Kidney tubule cell (primary cell): ENCODE results near the gene OTULIN.

Experiments used
- DNase-seq: peaks from one replicate; pipeline ENCODE4 v3.0.0-alpha.2; 2018; ENCODE audit warnings: low spot score

OTULIN gene

GRCh38 chr5:14698495-14698894, 34.0 kb downstream of the OTULIN start:
- no peak for DNase-seq

- DNase-seq, result no peak
Observed at GRCh38 chr5:14699159-14699558, 34.6 kb downstream of the OTULIN start.

- DNase-seq, result no peak
Observed at GRCh38 chr5:14699807-14700400, 35.4 kb downstream of the OTULIN start.

- DNase-seq, result no peak
Observed at GRCh38 chr5:14700478-14701436, 36.2 kb downstream of the OTULIN start.

- DNase-seq, result no peak
Observed at GRCh38 chr5:14701556-14701955, 37.0 kb downstream of the OTULIN start.

- no peak for DNase-seq
Observed at GRCh38 chr5:14702238-14702839, 37.8 kb downstream of the OTULIN start.

GRCh38 chr5:14705556-14705955, 41.0 kb downstream of the OTULIN start:
- no peak for DNase-seq

- peak; percentile 7 for DNase-seq
Observed at GRCh38 chr5:14706615-14707021, 42.1 kb downstream of the OTULIN start.

- DNase-seq, result no peak
Observed at GRCh38 chr5:14707811-14708390, 43.4 kb downstream of the OTULIN start.

- peak; percentile 68 for DNase-seq
Observed at GRCh38 chr5:14708551-14708950, 44.0 kb downstream of the OTULIN start.

- DNase-seq, result no peak
Observed at GRCh38 chr5:14710313-14710994, 45.9 kb downstream of the OTULIN start.

GRCh38 chr5:14712131-14712530, 47.6 kb downstream of the OTULIN start:
- DNase-seq, result no peak

GRCh38 chr5:14712666-14713065, 48.1 kb downstream of the OTULIN start:
- no peak for DNase-seq

- no peak for DNase-seq
Observed at GRCh38 chr5:14713476-14714390, 49.2 kb downstream of the OTULIN start.

GRCh38 chr5:14714706-14715105, 50.2 kb downstream of the OTULIN start:
- DNase-seq, result peak; percentile 73

GRCh38 chr5:14715481-14715880, 51.0 kb downstream of the OTULIN start:
- DNase-seq, result no peak

GRCh38 chr5:14716755-14717752, 52.5 kb downstream of the OTULIN start:
- DNase-seq, result no peak

- DNase-seq, result no peak
Observed at GRCh38 chr5:14718778-14719177, 54.3 kb downstream of the OTULIN start.

- peak; percentile 69 for DNase-seq
Observed at GRCh38 chr5:14720236-14720923, 55.9 kb downstream of the OTULIN start.
